SU-DHL-6 (cell line): ENCODE data around the gene SLC13A2.

Source experiments
- H2AFZ ChIP-seq: fragments of 200-600 bp; sonication (generic); 2 replicates; pipeline ENCODE4 v1.6.1; 2014; ENCODE audit warnings: low read depth, mild to moderate bottlenecking, moderate library complexity, mixed read lengths, antibody characterized with exemption, low read length; ENCODE audit not compliant: severe bottlenecking
- H3F3A ChIP-seq: fragments of 200-600 bp; shearing (Covaris generic); 2 replicates; pipeline ENCODE4 v1.6.0; 2016; ENCODE audit warnings: antibody characterized with exemption, mild to moderate bottlenecking; ENCODE audit not compliant: insufficient read depth
- H3K27ac ChIP-seq: fragments of 200-600 bp; sonication (generic); 2 replicates; pipeline ENCODE4 v1.5.1; 2016; ENCODE audit warnings: low read depth, mild to moderate bottlenecking, low read length, moderate library complexity, mixed read lengths
- H3K27me3 ChIP-seq: fragments of 200-600 bp; sonication (generic), shearing (Covaris generic); 2 replicates; pipeline ENCODE4 v1.6.0; 2014; ENCODE audit warnings: mild to moderate bottlenecking, low read length
- H3K36me3 ChIP-seq: fragments of 200-600 bp; sonication (generic); 2 replicates; pipeline ENCODE4 v1.6.1; 2014; ENCODE audit warnings: mild to moderate bottlenecking, low read length, mixed read lengths
- H3K4me2 ChIP-seq: fragments of 300-600, 200-600 bp; shearing (Covaris generic), sonication (generic); 2 replicates; pipeline ENCODE4 v1.6.0; 2014; ENCODE audit warnings: low read length, low read depth, mild to moderate bottlenecking; ENCODE audit not compliant: poor library complexity, severe bottlenecking
- H3K4me3 ChIP-seq: fragments of 200-600 bp; sonication (generic); 2 replicates; pipeline ENCODE4 v1.5.1; 2014; ENCODE audit warnings: antibody characterized with exemption, low read length, mild to moderate bottlenecking, mixed read lengths; ENCODE audit not compliant: insufficient read depth, poor library complexity, severe bottlenecking
- H3K79me2 ChIP-seq: fragments of 200-600 bp; sonication (generic); 2 replicates; pipeline ENCODE4 v1.6.1; 2014; ENCODE audit warnings: mild to moderate bottlenecking, low read length, moderate library complexity; ENCODE audit not compliant: insufficient read depth
- H3K9ac ChIP-seq: fragments of 200-600 bp; sonication (generic); 2 replicates; pipeline ENCODE4 v1.7.0; 2014; ENCODE audit warnings: mild to moderate bottlenecking, low read length
- H3K9me2 ChIP-seq: fragments of 200-600 bp; sonication (generic); replicated peaks from 2 replicates; pipeline ENCODE4 v1.6.1; 2014; ENCODE audit warnings: low read length; ENCODE audit not compliant: insufficient read depth
- H3K9me3 ChIP-seq: fragments of 200-600 bp; sonication (generic); 2 replicates; pipeline ENCODE4 v1.6.1; 2014; ENCODE audit warnings: low read length, mixed read lengths; ENCODE audit not compliant: insufficient read depth
- H4K20me1 ChIP-seq: fragments of 200-600 bp; sonication (generic); 2 replicates; pipeline ENCODE4 v1.6.1; 2014; ENCODE audit warnings: low read depth, mild to moderate bottlenecking, antibody characterized with exemption, low read length, moderate library complexity, mixed read lengths
- CTCF ChIP-seq: fragments of 200-600 bp; sonication (generic); IDR thresholded peaks from one replicate; pipeline ENCODE4 v1.5.1; 2017; ENCODE audit warnings: antibody characterized with exemption, mild to moderate bottlenecking, low read length, moderate library complexity; ENCODE audit not compliant: insufficient read depth, poor library complexity, severe bottlenecking
- EZH2phosphoT487 ChIP-seq: fragments of 200-600 bp; sonication (generic), shearing (Covaris generic); conservative IDR thresholded peaks from 2 replicates; pipeline ENCODE4 v1.6.1; 2018; ENCODE audit warnings: mild to moderate bottlenecking, antibody characterized with exemption, low read length, moderate library complexity, mixed read lengths

Gene SLC13A2

GRCh38 chr17:28473542-28473941 lies at the start of gene SLC13A2:
Gene SLC13A2 (plus strand): TSS chr17:28473644. CDS start chr17:28473713, 69 bp downstream.
- no peaks in the 10 kb centered on the region for H3K36me3 ChIP-seq
- no peak within 1 kb of the TSS for H3K27ac ChIP-seq
- H2AFZ ChIP-seq = no peak within 1 kb of the TSS
- H3K9me3 ChIP-seq = no peaks in the 10 kb centered on the region
- H3F3A ChIP-seq = no peaks in the 10 kb centered on the region
- H3K27me3 ChIP-seq = no peaks in the 10 kb centered on the region
- H3K4me2 ChIP-seq = no peak within 1 kb of the TSS
- no peak within 1 kb of the TSS for H3K4me3 ChIP-seq
- no peaks in the 10 kb centered on the region for H4K20me1 ChIP-seq
- no peak for TF ChIP-seq CTCF
- no peak within 1 kb of the TSS for H3K9ac ChIP-seq
- no peaks in the 10 kb centered on the region for H3K9me2 ChIP-seq
- H3K79me2 ChIP-seq = no peaks in the 10 kb centered on the region

- TF ChIP-seq EZH2phosphoT487 = no peak
- no peak for TF ChIP-seq CTCF
- H3K9me3 ChIP-seq = no peaks in the 10 kb centered on the region
- H3K9me2 ChIP-seq = no peaks in the 10 kb centered on the region
- H3F3A ChIP-seq = no peaks in the 10 kb centered on the region
- H3K4me3 ChIP-seq = no peak overlapping the region
- no peak overlapping the region for H3K27ac ChIP-seq
- no peaks in the 10 kb centered on the region for H3K36me3 ChIP-seq
- no peaks in the 10 kb centered on the region for H4K20me1 ChIP-seq
- no peaks in the 10 kb centered on the region for H3K79me2 ChIP-seq
- H3K27me3 ChIP-seq = no peaks in the 10 kb centered on the region
- no peak overlapping the region for H3K9ac ChIP-seq
- H2AFZ ChIP-seq = no peak overlapping the region
- H3K4me2 ChIP-seq = no peak overlapping the region
Measured at GRCh38 chr17:28425206-28425605, 48.2 kb upstream of the SLC13A2 start.

GRCh38 chr17:28426081-28426519 lies 47.3 kb upstream of the SLC13A2 start:
- no peaks in the 10 kb centered on the region for H3K9me3 ChIP-seq

More at GRCh38 chr17:28426081-28426519, 47.3 kb upstream of the SLC13A2 start:
- H3F3A ChIP-seq = no peaks in the 10 kb centered on the region
- no peak overlapping the region for H3K9ac ChIP-seq
- H2AFZ ChIP-seq = no peak overlapping the region
- H3K27ac ChIP-seq = no peak overlapping the region
- TF ChIP-seq CTCF (no peak), EZH2phosphoT487 (no peak)
- no peak overlapping the region for H3K4me3 ChIP-seq
- no peaks in the 10 kb centered on the region for H3K27me3 ChIP-seq
- H4K20me1 ChIP-seq = no peaks in the 10 kb centered on the region
- no peaks in the 10 kb centered on the region for H3K79me2 ChIP-seq
- H3K4me2 ChIP-seq = no peak overlapping the region
- no peaks in the 10 kb centered on the region for H3K36me3 ChIP-seq
- H3K9me2 ChIP-seq = no peaks in the 10 kb centered on the region
